ENCODE measurements around the gene LAMA4. TPM values are rescaled to one million over a fixed set of nuclear protein-coding genes. Genes with fewer than 3 reads are reported as not detected.

LAMA4 gene
- total RNA-seq, 1 experiment from 2014 or later = 2.6 TPM

GRCh38 chr6:112062966-112063365 lies 191.4 kb downstream of the LAMA4 start:
- in situ Hi-C loops (cut with HindIII; ENCODE audit: low sequenced_read_pairs) = no loop called here
- DNase-seq (ENCODE audit: low spot score) = no peak

- in situ Hi-C loops (cut with HindIII; ENCODE audit: low sequenced_read_pairs) = no loop called here
- no peak for DNase-seq (ENCODE audit: low spot score)
These were observed 192.8 kb downstream of the LAMA4 start for GRCh38 chr6:112061605-112062004.

Other genes starting within 250 kb of the LAMA4 start
- gene CCN6, start 200.5 kb downstream of the LAMA4 start, total RNA-seq (2014; rRNA removed; shearing (Covaris generic)) = not detected in 2 replicates
- gene TUBE1, start 167.1 kb downstream of the LAMA4 start, total RNA-seq (2014; rRNA removed; shearing (Covaris generic)) = 12.2 and 17.1 TPM in 2 replicates
- 4.5 and 5.0 TPM in 2 replicates for gene FAM229B, start 167.0 kb downstream of the LAMA4 start, total RNA-seq (2014; rRNA removed; shearing (Covaris generic))
- gene RFPL4B, start 92.8 kb upstream of the LAMA4 start, total RNA-seq (2014; rRNA removed; shearing (Covaris generic)) = 2.2 and 5.2 TPM in 2 replicates